ENCODE measurements around the gene CSTF1.

- TF ChIP-seq RAD21 (IDR thresholded peaks at IDR 0.05; ENCODE audit: low read depth) (no peak), REST (IDR thresholded peaks at IDR 0.05; ENCODE audit: low read depth) (no peak), EP300 (IDR thresholded peaks at IDR 0.05; ENCODE audit: borderline replicate concordance) (no peak), TAF1 (IDR thresholded peaks at IDR 0.05; ENCODE audit: low read depth) (no peak), FOXM1 (IDR thresholded peaks at IDR 0.05; ENCODE audit: borderline replicate concordance, low read depth) (no peak), YY1 (IDR thresholded peaks at IDR 0.05; ENCODE audit: low read depth) (no peak), TEAD4 (IDR thresholded peaks at IDR 0.05) (no peak), TCF12 (IDR thresholded peaks at IDR 0.05; ENCODE audit: low read depth) (no peak), CREB1 (IDR thresholded peaks at IDR 0.05; ENCODE audit: low read depth) (no peak)
These were observed 39.9 kb upstream of the CSTF1 start for GRCh38 chr20:56352345-56353055.
